ENCODE data around the gene ZNF548. TPM values are rescaled to one million over a fixed set of nuclear protein-coding genes. Genes with fewer than 3 reads are reported as not detected.

Gene ZNF548
- polyA plus RNA-seq, 1 donor (not counting 4 experiments of a cell fraction or from before 2014, with no cell fraction given): 11.4 TPM

DNA sequence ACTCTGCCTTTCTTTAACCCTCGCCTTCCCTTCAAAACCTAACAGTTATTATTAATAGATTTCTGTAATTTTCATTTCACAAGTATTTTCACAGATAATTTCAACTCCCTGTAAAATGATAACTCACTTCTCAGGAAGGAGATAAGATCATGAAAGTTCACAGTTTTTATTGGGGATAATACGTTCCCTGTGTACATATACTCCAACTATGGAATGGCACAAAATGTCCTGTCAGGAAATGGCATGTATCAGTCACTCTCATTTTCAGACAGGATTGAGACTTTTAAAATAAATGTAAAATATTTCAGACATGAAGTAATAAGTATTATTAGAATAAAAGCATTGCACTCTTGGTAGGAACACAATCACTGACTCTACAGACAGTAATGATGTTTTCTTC is 27.2 kb upstream of the ZNF548 start:
- peaks cover 0 to 2% of the 10 kb centered on the region in 2 experiments for H3K36me3 ChIP-seq (ENCODE audit: control insufficient read depth in 2 of 2, extremely low read depth in 1 of 2, insufficient read depth in 2 of 2, low read length in 2 of 2)
- no peak for FAIRE-seq
- H3K27ac ChIP-seq (ENCODE audit: control insufficient read depth, insufficient read depth, low read length): peak overlapping the region; percentile 90
- peak overlapping the region; percentile 71 to 91 (median 88) for H3K4me3 ChIP-seq (ENCODE audit: control insufficient read depth in 2 of 3, extremely low read depth in 1 of 3, insufficient read depth in 2 of 3, low read depth in 1 of 3, low read length in 3 of 3)
- dilution Hi-C loops (cut with MboI; ENCODE audit: extremely low pct_ligation_motif_present, low sequenced_read_pairs): no loop called here
- peaks cover 20% of the 10 kb centered on the region for H3K79me2 ChIP-seq (ENCODE audit: control insufficient read depth, insufficient read depth, low read length)
- peak overlapping the region; percentile 99 for H2AFZ ChIP-seq (ENCODE audit: control insufficient read depth, low read length)
- no peaks in the 10 kb centered on the region for H3K9me1 ChIP-seq (ENCODE audit: control insufficient read depth, extremely low read depth, insufficient read depth, low read length)
- no peaks in the 10 kb centered on the region for H3K9me3 ChIP-seq (ENCODE audit: control insufficient read depth, low read depth, low read length)
- H3K4me2 ChIP-seq (ENCODE audit: control insufficient read depth, extremely low read depth, insufficient read depth, low read depth, low read length): peak overlapping the region; percentile 88
- H3K9ac ChIP-seq (ENCODE audit: control insufficient read depth, extremely low read depth, insufficient read depth, low read length): peak overlapping the region; percentile 88
- H3K4me1 ChIP-seq (ENCODE audit: control insufficient read depth, extremely low read depth, insufficient read depth, low read length): peaks cover 6% of the 10 kb centered on the region
- no peaks in the 10 kb centered on the region for H4K20me1 ChIP-seq (ENCODE audit: control insufficient read depth, extremely low read depth, insufficient read depth, low read length)
- H3K27me3 ChIP-seq (ENCODE audit: control insufficient read depth, extremely low read depth, insufficient read depth, low read length): no peaks in the 10 kb centered on the region
- DNase-seq (ENCODE audit: low read depth, low spot score): no peak
- no peak for TF ChIP-seq EZH2 (IDR thresholded peaks at IDR 0.05; ENCODE audit: low read length)
- TF ChIP-seq, protein P1, sequence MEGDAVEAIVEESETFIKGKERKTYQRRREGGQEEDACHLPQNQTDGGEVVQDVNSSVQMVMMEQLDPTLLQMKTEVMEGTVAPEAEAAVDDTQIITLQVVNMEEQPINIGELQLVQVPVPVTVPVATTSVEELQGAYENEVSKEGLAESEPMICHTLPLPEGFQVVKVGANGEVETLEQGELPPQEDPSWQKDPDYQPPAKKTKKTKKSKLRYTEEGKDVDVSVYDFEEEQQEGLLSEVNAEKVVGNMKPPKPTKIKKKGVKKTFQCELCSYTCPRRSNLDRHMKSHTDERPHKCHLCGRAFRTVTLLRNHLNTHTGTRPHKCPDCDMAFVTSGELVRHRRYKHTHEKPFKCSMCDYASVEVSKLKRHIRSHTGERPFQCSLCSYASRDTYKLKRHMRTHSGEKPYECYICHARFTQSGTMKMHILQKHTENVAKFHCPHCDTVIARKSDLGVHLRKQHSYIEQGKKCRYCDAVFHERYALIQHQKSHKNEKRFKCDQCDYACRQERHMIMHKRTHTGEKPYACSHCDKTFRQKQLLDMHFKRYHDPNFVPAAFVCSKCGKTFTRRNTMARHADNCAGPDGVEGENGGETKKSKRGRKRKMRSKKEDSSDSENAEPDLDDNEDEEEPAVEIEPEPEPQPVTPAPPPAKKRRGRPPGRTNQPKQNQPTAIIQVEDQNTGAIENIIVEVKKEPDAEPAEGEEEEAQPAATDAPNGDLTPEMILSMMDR (optimal IDR thresholded peaks at IDR 0.05 in 1 of 3, IDR thresholded peaks at IDR 0.05 in 1 of 3, conservative IDR thresholded peaks at IDR 0.05 in 1 of 3; ENCODE audit: extremely low read depth in 1 of 3, insufficient read depth in 2 of 3, low read length in 3 of 3): no peak

DNA sequence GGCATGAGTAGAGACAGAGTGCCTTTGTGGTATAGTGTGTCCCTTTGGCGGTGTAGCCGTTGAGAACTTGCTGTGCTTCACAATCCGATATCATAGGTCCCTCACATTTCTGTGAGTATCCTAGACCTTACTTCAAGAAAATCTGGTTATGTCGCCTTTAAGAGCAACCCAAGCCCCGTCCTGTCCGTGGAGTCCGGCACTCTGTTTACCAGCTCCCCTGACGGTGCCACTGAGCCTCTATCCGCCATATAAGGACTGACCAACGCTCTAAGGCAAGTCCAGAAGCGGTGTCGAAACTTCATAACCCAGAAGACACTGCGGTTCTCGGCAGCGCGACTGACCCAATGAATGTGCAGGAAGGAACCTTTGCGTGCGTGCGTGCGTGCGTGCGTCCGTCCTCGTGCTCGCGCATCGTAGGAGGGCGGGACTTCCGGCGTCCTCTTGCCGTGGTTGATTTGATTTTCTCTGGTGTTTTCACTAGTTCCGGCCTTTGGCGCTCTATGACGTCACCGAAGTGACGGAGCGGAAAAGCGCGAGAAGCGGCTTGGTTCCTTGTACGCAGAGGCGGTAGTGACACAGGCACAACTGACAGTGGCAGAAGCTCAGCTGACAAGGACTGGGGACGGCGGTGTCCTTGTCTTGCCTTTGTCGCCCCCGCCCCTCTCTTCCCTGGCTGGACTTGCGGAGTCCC is 26.5 kb upstream of the ZNF548 start, which contains the start of the genes TRAPPC2B and ZNF547:
TSS of gene TRAPPC2B (plus strand) at position 555 of the 691 bp plus-strand sequence. CDS start 1,283 bp downstream, outside the sequence.
TSS of gene ZNF547 (plus strand) at position 555 of the 691 bp plus-strand sequence. CDS start 5,005 bp downstream, outside the sequence.
- no peaks in the 10 kb centered on the region for H3K27me3 ChIP-seq (ENCODE audit: control insufficient read depth, extremely low read depth, insufficient read depth, low read length)
- peaks cover 0 to 2% of the 10 kb centered on the region in 2 experiments for H3K36me3 ChIP-seq (ENCODE audit: control insufficient read depth in 2 of 2, extremely low read depth in 1 of 2, insufficient read depth in 2 of 2, low read length in 2 of 2)
- dilution Hi-C loops (cut with MboI; ENCODE audit: extremely low pct_ligation_motif_present, low sequenced_read_pairs): no loop called here
- H3K9ac ChIP-seq (ENCODE audit: control insufficient read depth, extremely low read depth, insufficient read depth, low read length): peak within 1 kb of the TSS; percentile 88
- no peak for TF ChIP-seq EZH2 (IDR thresholded peaks at IDR 0.05; ENCODE audit: low read length)
- TF ChIP-seq, protein P1 (optimal IDR thresholded peaks at IDR 0.05 in 1 of 3, IDR thresholded peaks at IDR 0.05 in 1 of 3, conservative IDR thresholded peaks at IDR 0.05 in 1 of 3; ENCODE audit: extremely low read depth in 1 of 3, insufficient read depth in 2 of 3, low read length in 3 of 3): no peak
- peaks cover 6% of the 10 kb centered on the region for H3K4me1 ChIP-seq (ENCODE audit: control insufficient read depth, extremely low read depth, insufficient read depth, low read length)
- H2AFZ ChIP-seq (ENCODE audit: control insufficient read depth, low read length): peak within 1 kb of the TSS; percentile 99
- no peaks in the 10 kb centered on the region for H3K9me3 ChIP-seq (ENCODE audit: control insufficient read depth, low read depth, low read length)
- peak within 1 kb of the TSS; percentile 71 to 93 (median 91) for H3K4me3 ChIP-seq (ENCODE audit: control insufficient read depth in 2 of 3, extremely low read depth in 1 of 3, insufficient read depth in 2 of 3, low read depth in 1 of 3, low read length in 3 of 3)
- H3K79me2 ChIP-seq (ENCODE audit: control insufficient read depth, insufficient read depth, low read length): peaks cover 20% of the 10 kb centered on the region
- peak; percentile 94 for DNase-seq (ENCODE audit: low read depth, low spot score)
- peak within 1 kb of the TSS; percentile 95 for H3K4me2 ChIP-seq (ENCODE audit: control insufficient read depth, extremely low read depth, insufficient read depth, low read depth, low read length)
- H3K27ac ChIP-seq (ENCODE audit: control insufficient read depth, insufficient read depth, low read length): peak within 1 kb of the TSS; percentile 90
- H4K20me1 ChIP-seq (ENCODE audit: control insufficient read depth, extremely low read depth, insufficient read depth, low read length): no peaks in the 10 kb centered on the region
- peak; percentile 98 for FAIRE-seq
- no peaks in the 10 kb centered on the region for H3K9me1 ChIP-seq (ENCODE audit: control insufficient read depth, extremely low read depth, insufficient read depth, low read length)
